GM19463 (cell line): ENCODE data around the gene TMX1.

ENCODE experiments used
- ATAC-seq: cut with Tn5 transposase; IDR thresholded peaks from one replicate; pipeline ENCODE4 v1.9.1; 2021; ENCODE audit warnings: mild to moderate bottlenecking, moderate library complexity; ENCODE audit not compliant: unreplicated experiment

Gene TMX1

DNA sequence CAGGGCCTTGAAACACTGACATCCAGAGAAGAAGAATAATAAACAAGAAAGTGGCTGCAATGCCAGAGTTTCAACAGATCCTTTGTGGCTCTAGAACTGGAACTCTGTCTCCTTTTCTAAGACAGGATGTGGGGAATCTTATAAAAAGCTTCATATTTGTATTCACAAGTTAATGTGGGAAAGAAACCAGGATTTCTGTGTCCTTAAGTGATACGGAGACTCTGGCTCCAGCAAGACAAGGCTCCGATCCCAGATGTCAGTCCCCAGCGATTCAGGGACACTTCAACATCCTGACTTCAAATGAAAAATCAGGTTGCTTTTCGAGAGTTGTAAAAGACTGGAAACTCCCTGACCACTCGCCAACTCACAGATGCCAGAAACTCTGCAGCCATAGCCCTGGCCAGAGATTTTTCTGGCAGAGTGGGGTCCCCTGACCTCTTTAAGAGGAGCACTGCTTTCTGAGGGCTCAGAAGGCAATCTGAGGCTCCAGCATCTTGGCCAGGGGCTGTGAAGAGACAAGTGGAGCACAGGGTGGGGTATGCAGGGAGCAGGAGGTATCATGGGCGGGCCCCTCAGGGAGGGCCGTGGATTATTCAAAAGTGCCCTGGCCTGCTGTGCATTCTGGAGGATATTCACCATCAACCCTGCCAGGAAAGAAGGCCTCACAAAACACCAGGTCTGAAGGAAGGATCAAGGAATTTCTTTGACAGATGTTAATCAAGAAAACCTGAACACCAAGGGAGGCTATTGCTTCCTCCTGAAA, 53.3 kb downstream of the TMX1 start:
- no peak for ATAC-seq

DNA sequence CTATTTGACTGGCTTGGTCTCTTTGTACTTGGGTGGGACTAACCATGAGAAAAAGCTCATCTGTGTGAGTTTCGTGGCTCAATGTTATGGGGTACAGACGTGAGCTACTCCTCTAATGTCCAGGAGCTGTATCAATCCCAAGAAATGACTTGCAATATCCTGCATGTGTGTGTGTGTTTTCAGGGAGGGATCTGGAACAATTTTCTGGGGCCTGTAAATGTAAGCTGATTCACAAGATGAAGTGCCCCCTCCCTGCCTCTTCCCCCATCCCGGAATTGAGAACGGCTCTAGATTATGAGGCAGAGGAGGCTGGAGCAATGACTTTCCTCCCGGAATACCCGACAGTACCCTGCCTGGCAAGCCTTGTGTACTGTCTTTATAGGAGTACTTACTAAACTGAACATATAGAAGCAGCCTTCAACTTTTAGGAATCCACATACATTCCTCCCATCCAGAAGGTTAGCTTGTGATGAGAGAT, 53.9 kb downstream of the TMX1 start:
- no peak for ATAC-seq

DNA sequence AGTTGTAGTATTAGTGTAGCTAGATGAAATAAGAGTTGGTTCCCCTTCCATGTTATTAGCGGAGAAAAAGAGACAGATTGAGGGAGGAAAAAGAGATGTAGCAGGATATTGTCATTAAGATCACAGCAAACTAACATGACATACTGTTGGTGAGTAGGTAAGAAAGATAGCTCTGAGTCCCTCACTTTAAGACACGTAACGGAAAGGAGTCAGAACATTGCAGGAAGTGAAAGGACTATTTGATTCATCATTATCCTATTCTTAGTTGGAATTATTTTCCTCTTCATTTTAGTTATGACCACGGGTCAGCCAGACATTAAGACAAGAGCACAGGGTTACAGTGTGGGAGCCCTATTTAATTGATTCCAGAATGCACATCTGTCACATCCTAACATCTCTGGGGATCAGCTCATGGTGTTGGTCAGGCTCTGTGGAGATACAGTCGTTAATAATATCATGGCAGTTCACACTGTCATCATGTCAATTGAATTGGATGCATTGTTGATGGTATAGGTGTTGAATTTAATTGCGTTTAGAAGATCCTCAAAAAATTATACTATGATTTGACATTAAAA, 55.0 kb downstream of the TMX1 start:
- no peak for ATAC-seq

DNA sequence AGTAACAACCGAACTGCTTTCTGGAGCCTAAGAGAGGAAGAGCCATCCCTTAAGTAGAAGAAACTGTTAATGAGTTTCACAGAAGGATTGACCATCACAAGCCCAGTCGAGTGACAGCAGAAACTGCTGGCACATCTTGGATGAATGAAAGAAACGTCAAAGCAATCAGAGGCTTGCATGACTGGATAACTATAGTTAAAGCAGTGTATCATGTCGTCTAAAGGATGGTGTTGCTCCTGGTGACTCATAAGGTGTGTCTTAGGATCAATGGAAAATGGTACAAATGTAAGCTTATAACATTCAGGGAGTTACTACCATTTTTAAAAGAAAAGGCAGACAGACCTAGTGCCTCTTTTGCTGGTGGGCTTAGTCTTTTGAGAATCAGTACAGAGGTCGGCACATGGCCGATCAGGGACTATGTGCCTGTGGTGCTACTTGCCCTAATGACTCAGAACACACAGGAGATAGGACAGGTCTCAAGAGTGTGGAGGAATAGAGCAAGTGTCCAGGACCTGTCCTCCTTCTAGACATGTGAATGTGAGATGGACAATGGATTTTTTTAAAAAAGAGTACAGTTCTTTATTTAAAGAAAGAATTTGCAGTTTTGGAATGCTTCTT, 55.7 kb downstream of the TMX1 start:
- no peak for ATAC-seq

DNA sequence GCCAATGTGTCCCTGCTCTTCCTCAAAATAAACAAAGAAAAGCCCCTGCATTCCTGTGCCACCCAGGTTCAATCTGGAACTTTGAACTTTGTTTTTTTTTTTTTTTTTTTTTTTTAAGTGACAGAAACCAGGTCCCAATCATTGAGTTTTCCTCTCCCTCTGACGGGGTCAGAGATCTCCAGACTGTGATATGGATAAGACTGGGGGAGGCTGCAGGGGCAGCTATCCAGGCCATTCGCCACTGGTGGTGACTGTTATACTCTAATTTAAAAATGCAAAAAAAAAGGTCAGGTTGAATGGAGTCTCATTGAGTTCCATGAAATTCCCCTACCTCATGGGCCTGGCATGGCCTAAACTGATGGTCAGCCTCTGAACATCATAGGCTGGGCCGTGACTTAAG, 57.0 kb downstream of the TMX1 start:
- ATAC-seq, result no peak

DNA sequence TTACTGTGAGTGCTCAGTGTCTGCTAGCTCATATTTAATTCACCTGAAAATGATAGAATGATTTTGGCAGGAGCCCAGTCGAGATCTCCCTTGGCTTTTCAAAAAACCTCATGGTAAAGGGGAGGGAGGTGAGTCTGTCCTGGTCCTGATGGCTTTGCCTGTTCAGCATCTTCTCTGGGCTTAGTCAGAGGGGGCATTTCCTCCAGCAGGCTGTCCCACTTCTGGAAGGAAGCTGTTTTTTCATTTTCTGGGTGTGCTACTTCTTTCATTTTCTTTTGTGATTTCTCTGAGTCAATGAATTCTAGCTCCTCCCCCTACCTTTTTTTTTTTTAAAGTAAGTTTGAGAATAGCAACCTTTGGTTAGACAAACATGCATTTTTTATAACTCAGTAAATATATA, 58.8 kb downstream of the TMX1 start:
- ATAC-seq, result no peak

DNA sequence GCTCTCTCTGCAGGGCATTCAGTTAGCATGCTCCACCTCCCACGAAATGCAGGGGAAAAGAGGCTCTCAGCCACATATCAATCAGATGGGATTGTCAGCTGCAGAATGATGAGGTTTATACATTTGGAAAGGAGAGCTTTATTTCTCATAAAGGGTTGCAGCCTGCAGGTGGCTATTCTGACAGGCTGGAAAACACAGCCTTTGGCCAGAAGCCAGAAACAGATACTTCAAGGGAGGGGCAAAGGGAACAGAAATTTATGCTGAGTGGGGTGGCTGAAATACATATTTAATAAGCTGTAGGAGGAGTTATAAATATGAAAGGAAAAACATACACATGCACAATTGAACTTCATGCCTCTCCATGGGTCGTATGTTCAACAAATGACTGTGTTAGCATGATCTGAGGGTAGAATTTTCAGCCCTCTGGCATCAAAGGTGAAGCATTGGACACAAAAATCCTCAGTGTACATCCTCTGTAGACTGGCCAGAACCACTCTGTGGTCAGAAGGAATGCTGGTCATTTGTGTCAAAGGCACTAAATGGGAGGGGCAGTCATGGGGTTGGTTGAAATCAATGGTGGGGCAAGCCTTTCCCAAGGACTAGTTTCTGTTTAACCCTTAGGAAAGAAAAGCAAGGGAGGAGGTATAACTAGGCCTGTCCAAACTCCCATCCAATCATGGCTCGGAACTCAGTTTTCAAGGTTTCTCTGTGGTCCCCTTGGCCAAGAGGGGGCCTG, 62.4 kb downstream of the TMX1 start:
- ATAC-seq, result no peak

DNA sequence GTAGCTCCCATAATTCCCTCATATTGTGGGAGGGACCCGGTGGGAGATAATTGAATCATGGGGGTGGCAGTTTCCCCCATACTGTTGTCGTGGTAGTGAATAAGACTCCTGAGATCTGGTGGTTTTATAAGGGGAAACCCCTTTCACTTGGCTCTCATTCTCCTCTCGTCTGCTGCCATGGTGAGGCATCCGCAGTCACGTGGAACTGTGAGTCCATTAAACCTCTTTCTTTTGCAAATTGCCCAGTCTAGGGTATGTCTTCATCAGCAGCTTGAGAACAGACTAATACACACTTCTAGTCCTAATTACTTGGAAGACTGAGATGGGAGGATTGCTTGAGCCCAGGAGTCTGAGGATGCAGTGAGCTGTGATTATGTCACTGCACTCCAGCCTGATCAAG, 64.4 kb downstream of the TMX1 start:
- no peak for ATAC-seq

DNA sequence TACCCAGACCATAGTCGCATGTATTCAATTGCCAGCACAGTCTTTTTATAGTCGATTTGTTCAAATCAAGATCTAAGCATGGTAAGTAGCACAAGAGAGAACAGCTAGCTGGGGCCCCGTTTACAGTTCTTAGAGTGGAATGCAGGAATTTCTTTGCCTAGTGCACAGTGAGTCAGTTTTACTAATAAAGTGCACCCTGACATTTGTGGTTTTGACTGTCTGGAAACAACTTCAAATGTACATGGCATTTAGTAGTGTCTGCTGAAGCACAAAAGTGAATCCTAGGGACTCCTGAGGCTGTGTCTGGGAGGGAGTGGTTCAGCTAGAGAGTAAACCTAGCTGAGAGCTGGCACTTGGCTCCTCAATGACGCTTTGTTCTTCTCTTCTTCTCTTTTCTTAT, 64.9 kb downstream of the TMX1 start:
- no peak for ATAC-seq

DNA sequence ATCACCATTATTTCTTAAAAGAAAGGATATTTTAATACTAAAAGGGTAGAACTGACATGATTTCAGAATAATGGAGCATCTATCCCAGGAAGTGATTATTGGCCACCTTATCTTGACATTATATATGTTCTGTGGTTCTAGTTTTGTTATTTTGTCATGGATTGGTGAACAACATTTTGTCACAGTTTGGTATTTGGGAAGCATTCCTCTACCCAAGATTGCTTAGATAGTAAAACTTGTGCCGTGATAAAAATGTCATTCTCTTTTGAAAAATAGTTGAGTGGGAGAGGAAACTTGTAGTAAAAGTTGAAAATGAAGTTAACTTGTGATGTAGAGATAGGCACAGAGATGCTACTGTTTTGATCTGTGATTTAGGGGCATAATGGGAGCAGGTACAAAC, 65.7 kb downstream of the TMX1 start:
- ATAC-seq, result no peak
